Eye (tissue), 1 donor: ENCODE data around the gene RAP1GDS1.

Experiments used
- DNase-seq: peaks from one replicate; pipeline ENCODE4 v3.0.0-alpha.2; 2015

RAP1GDS1 gene

DNA sequence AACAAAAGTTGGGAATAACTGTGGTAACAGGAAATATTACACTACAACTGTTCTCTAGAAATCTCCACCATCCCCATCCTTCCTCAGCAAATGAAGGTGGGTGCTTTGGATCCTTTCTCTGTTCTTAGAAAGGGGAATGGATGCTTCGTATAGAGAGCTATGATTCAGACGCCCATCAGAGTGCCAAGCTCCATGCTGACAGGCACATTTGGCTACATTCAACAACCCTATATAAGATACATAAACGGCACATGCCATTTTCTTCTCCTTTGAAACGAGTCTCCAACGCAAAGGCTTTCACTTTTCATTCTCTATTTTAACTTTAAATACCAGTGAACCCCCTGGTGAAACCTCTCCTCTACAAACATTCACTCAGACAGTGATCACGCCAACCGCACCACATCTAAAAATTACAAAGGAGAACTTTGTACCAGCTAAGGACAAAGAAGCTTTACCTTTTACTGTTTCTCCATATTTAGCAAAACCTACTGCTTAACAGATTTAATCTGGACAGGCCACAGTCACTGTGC is 224.7 kb downstream of the RAP1GDS1 start:
- no peak for DNase-seq

DNA sequence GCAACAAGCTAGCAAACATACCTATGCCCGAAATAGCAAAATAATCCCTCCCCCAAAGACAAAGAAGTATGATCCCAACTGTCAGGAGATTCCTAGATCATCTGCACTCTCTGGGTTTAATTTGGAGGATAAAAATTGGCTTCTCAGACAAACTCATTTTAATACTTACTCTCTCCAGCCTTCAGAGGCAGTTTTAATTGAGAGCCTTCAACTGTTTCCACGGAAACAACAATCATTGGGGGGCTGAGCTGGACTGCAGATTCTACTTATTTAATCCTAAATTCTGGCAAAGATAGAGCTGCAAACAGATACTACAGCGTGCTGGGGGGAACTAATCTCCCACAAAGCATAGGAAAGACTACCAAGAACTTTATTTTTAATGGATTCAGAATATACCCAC is 229.1 kb downstream of the RAP1GDS1 start:
- no peak for DNase-seq

DNA sequence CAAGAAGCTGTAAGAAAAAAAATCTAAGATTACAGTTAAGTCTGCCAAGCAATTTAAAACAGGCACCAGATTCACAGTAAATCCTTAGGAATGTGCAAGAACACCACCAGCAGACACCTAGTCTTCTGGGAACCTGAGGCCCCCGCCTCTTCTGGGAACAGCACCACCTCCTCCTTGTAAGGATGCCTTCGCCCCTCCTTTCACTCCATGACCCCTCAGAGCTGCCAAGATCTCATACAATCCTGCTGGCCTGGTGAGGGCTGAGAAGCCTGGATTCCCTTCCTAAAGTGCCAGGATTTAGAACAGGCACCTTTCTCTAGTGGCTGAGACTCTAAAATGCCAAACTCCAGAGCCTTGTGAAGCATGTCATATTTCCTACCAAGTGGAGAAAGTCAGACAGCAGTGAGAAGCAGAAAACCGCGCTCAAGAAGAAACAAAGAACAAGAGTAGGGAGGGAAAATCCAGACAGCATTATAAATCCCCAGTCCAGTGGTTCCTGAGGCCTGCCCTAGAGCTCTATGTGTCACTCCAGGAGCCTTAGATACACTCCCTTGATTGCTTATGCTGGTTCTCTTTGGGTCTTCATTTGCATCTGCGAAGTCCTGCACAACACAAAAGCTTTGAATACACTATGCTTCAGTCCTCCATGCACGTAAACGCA is 230.8 kb downstream of the RAP1GDS1 start:
- DNase-seq = no peak

DNA sequence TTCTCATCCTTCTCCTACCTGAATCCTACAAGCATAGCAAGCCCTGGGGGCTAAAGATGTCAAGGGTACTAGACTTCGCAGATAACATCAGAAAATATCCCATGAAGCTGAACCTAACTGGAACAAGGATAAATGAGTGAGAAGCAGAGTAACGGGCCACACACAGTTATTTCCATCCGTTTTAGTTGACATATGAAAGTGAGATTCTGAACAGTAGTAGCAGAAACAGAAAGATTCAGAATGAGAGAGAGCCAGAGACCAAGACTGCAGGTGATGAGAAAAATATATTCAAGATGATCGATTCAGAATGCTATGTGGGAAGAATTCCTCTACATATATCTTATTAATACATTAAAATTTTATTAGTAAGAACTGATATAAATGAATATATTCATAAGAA is 232.1 kb downstream of the RAP1GDS1 start:
- no peak for DNase-seq
